ENCODE measurements around the gene FAM151A. TPM values are rescaled to one million over a fixed set of nuclear protein-coding genes. Genes with fewer than 3 reads are reported as not detected.

Gene FAM151A
- polyA plus RNA-seq, 1 donor from 2014 or later: not detected

DNA sequence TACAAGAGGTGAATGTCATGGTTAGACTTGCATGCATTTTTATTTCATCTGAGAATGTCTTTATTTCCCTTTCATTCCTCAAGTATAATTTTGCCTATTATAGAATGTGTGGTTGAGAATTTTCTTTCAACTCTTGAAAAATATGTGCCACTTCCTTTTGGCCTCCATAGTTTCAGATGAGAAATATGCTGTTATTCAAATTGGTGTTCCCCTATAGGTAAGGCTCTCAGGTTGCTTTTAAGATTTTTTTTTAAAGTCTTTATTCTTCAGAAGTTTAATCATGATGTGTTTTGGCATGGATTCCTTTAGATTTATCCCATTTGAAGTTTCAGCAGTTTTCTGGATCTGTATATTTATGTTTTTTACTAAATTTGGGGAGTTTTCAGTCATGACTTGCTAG, 20.4 kb upstream of the FAM151A start:
- H3K36me3 ChIP-seq (ENCODE audit: insufficient read depth, low read length): no peaks in the 10 kb centered on the region
- H3K9me3 ChIP-seq (ENCODE audit: low read length): no peaks in the 10 kb centered on the region
- H3K27ac ChIP-seq (ENCODE audit: low read length): no peak overlapping the region
- no peak overlapping the region for H3K4me2 ChIP-seq (ENCODE audit: low read length)
- H3F3A ChIP-seq (ENCODE audit: insufficient read depth, low read length, poor library complexity, severe bottlenecking): no peaks in the 10 kb centered on the region
- no peak overlapping the region for H3K4me3 ChIP-seq (ENCODE audit: low read length)
- H3K9ac ChIP-seq (ENCODE audit: low read length): no peak overlapping the region
- H4K20me1 ChIP-seq (ENCODE audit: insufficient read depth): no peaks in the 10 kb centered on the region
- no peak overlapping the region for H2AFZ ChIP-seq (ENCODE audit: low read depth, low read length)
- TF ChIP-seq SMC3 (conservative IDR thresholded peaks at IDR 0.05; ENCODE audit: poor library complexity) (no peak), RAD21 (conservative IDR thresholded peaks at IDR 0.05) (no peak), EP300 (conservative IDR thresholded peaks at IDR 0.05; ENCODE audit: poor library complexity, severe bottlenecking) (no peak), EZH2 (IDR thresholded peaks at IDR 0.05; ENCODE audit: borderline replicate concordance, insufficient read depth, low read length, poor library complexity, severe bottlenecking) (no peak), TAF1 (IDR thresholded peaks at IDR 0.05; ENCODE audit: low read depth) (no peak)
- TF ChIP-seq, protein P1, sequence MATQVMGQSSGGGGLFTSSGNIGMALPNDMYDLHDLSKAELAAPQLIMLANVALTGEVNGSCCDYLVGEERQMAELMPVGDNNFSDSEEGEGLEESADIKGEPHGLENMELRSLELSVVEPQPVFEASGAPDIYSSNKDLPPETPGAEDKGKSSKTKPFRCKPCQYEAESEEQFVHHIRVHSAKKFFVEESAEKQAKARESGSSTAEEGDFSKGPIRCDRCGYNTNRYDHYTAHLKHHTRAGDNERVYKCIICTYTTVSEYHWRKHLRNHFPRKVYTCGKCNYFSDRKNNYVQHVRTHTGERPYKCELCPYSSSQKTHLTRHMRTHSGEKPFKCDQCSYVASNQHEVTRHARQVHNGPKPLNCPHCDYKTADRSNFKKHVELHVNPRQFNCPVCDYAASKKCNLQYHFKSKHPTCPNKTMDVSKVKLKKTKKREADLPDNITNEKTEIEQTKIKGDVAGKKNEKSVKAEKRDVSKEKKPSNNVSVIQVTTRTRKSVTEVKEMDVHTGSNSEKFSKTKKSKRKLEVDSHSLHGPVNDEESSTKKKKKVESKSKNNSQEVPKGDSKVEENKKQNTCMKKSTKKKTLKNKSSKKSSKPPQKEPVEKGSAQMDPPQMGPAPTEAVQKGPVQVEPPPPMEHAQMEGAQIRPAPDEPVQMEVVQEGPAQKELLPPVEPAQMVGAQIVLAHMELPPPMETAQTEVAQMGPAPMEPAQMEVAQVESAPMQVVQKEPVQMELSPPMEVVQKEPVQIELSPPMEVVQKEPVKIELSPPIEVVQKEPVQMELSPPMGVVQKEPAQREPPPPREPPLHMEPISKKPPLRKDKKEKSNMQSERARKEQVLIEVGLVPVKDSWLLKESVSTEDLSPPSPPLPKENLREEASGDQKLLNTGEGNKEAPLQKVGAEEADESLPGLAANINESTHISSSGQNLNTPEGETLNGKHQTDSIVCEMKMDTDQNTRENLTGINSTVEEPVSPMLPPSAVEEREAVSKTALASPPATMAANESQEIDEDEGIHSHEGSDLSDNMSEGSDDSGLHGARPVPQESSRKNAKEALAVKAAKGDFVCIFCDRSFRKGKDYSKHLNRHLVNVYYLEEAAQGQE (IDR thresholded peaks at IDR 0.05; ENCODE audit: borderline replicate concordance): no peak
- TF ChIP-seq, protein P2, sequence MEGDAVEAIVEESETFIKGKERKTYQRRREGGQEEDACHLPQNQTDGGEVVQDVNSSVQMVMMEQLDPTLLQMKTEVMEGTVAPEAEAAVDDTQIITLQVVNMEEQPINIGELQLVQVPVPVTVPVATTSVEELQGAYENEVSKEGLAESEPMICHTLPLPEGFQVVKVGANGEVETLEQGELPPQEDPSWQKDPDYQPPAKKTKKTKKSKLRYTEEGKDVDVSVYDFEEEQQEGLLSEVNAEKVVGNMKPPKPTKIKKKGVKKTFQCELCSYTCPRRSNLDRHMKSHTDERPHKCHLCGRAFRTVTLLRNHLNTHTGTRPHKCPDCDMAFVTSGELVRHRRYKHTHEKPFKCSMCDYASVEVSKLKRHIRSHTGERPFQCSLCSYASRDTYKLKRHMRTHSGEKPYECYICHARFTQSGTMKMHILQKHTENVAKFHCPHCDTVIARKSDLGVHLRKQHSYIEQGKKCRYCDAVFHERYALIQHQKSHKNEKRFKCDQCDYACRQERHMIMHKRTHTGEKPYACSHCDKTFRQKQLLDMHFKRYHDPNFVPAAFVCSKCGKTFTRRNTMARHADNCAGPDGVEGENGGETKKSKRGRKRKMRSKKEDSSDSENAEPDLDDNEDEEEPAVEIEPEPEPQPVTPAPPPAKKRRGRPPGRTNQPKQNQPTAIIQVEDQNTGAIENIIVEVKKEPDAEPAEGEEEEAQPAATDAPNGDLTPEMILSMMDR (IDR thresholded peaks at IDR 0.05; ENCODE audit: poor library complexity, severe bottlenecking): no peak
- no peaks in the 10 kb centered on the region for H3K27me3 ChIP-seq (ENCODE audit: insufficient read depth, low read depth, low read length)
- no peaks in the 10 kb centered on the region for H3K79me2 ChIP-seq (replicated peaks; ENCODE audit: insufficient read depth, low read length)
- no peaks in the 10 kb centered on the region for H3K9me2 ChIP-seq (ENCODE audit: insufficient read depth, low read length)

DNA sequence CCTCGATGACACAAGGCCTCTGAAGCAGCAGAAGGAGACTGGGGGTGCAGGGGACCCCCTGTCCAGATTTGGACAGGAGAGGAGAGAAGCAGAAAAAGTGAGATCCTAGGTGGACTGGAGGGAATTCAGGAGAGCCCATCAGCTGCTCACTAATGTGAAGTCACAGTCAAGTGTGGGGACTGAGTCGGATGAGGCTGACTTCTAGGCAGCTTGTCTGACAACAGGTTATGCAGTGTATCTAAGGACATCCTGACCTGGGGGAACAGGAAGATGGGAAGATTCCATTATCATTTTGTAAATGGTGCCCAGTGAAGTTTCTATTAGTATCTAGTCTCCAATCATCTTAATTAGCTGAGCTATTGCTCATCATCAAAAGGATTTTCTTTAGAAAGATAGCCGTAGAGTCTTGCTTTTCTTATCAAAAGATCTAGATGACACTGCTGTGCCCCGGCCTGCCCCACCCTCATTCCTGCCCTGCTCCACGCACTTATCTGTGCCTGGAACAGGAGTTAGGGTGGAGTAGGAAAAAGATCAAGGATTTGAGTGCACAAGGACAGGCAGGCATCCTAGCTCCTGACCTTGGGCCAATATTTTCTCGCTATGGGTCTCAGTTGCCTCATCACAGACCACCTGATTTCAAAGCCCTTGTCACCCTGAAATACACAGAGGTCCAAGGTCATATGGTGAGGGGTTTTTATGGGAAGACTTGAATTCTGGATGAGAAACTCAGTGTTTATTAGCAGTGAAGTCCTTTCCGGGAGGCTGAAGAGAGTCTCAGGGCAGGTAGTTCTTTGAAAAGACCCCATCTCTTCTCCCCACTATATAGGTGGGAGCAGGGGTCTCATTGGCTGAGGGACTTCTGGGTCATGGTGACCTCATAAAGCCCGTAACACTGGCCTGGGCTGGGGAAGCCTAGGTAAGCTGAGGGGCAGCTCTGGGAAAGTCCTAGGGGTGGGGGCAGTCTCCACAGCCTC, 17.8 kb upstream of the FAM151A start, which contains the start of gene MROH7:
Gene MROH7, plus strand, starts transcription at position 924 of the 974 bp plus-strand sequence. CDS start 11,141 bp downstream, outside the sequence.
- H2AFZ ChIP-seq (ENCODE audit: low read depth, low read length): no peak within 1 kb of the TSS
- H3K27me3 ChIP-seq (ENCODE audit: insufficient read depth, low read depth, low read length): no peaks in the 10 kb centered on the region
- no peak within 1 kb of the TSS for H3K4me3 ChIP-seq (ENCODE audit: low read length)
- no peaks in the 10 kb centered on the region for H3K36me3 ChIP-seq (ENCODE audit: insufficient read depth, low read length)
- no peak within 1 kb of the TSS for H3K27ac ChIP-seq (ENCODE audit: low read length)
- no peak within 1 kb of the TSS for H3K9ac ChIP-seq (ENCODE audit: low read length)
- H3K79me2 ChIP-seq (replicated peaks; ENCODE audit: insufficient read depth, low read length): no peaks in the 10 kb centered on the region
- H3K9me3 ChIP-seq (ENCODE audit: low read length): no peaks in the 10 kb centered on the region
- no peak within 1 kb of the TSS for H3K4me2 ChIP-seq (ENCODE audit: low read length)
- no peaks in the 10 kb centered on the region for H4K20me1 ChIP-seq (ENCODE audit: insufficient read depth)
- H3K9me2 ChIP-seq (ENCODE audit: insufficient read depth, low read length): no peaks in the 10 kb centered on the region
- no peaks in the 10 kb centered on the region for H3F3A ChIP-seq (ENCODE audit: insufficient read depth, low read length, poor library complexity, severe bottlenecking)
- TF ChIP-seq MXI1 (conservative IDR thresholded peaks at IDR 0.05; ENCODE audit: poor library complexity, severe bottlenecking) (no peak), RAD21 (conservative IDR thresholded peaks at IDR 0.05) (no peak), TAF1 (IDR thresholded peaks at IDR 0.05; ENCODE audit: low read depth) (no peak), POLR2AphosphoS5 (IDR thresholded peaks at IDR 0.05) (no peak), EP300 (conservative IDR thresholded peaks at IDR 0.05; ENCODE audit: poor library complexity, severe bottlenecking) (no peak), SMC3 (conservative IDR thresholded peaks at IDR 0.05; ENCODE audit: poor library complexity) (no peak), EZH2 (IDR thresholded peaks at IDR 0.05; ENCODE audit: borderline replicate concordance, insufficient read depth, low read length, poor library complexity, severe bottlenecking) (no peak)
- TF ChIP-seq, protein P1 (IDR thresholded peaks at IDR 0.05; ENCODE audit: borderline replicate concordance): no peak
- TF ChIP-seq, protein P2 (IDR thresholded peaks at IDR 0.05; ENCODE audit: poor library complexity, severe bottlenecking): no peak
